H54 (cell line): Measurements from ENCODE around the gene MVK.

Source experiments
- DNase-seq: peaks from one replicate; pipeline ENCODE4 v3.0.0; 2011; ENCODE audit warnings: low spot score, mixed read lengths; ENCODE audit not compliant: insufficient read length
- FAIRE-seq: peaks from 3 replicates; lab custom pipeline; 2011; peaks lifted over from hg19 to GRCh38; lab: Jason Lieb, UNC
- POLR2A ChIP-seq: IDR thresholded peaks from 2 replicates; pipeline ENCODE4 v1.6.1; 2011; ENCODE audit warnings: low read depth, mild to moderate bottlenecking, low read length

MVK gene

DNA sequence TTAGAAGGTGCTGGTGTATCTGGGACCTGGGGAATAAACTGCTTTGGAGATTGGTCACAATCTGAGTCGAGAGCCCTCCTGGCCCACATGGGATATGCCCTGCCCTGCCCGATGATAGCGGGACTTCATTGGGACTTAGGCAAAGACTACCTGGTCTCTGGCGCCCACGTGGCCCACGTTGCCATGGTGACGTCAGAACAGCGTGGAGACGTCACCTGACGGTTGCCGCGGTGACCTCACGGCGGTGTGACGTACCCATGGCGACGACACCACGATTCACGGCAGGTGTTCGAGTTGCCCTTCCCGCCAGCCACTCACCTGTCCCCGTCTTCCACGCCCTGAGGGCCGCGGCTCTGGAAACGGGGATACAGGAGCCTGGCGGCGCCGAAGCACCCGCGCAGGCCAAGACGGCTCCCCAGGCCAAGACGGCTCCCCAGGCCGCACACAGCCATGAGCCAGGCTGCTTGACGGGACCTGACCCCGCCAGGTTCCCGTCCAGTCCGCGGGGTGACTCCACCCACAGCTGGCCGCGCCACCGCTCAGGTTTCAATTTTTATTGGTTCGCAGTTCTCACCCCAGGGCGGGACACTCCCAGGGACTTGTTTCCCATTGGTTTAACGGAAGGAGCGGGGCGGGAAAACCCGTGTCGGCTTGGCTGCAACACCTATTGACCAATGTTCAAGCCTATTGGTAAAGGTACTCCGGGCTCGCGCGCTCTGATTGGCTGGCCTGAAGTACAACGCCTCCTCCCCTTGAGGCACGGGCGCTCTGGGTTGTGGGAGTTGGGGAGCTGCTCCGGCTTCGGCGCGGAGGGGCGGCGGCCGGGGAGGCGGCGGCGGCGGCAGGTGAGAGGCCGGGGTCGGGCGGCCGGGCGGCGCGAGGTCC lies at the start of gene MVK, which contains the start of gene MMAB:
TSS of gene MVK (plus strand) at position 766 of the 885 bp plus-strand sequence. CDS start 1,029 bp downstream, outside the sequence.
TSS of gene MMAB (minus strand) at position 476 of the 885 bp plus-strand sequence. CDS start at position 452, 24 bp downstream.
- FAIRE-seq = peak; percentile 85
- TF ChIP-seq POLR2A = peak; percentile 59
- peak; percentile 99 for DNase-seq

DNA sequence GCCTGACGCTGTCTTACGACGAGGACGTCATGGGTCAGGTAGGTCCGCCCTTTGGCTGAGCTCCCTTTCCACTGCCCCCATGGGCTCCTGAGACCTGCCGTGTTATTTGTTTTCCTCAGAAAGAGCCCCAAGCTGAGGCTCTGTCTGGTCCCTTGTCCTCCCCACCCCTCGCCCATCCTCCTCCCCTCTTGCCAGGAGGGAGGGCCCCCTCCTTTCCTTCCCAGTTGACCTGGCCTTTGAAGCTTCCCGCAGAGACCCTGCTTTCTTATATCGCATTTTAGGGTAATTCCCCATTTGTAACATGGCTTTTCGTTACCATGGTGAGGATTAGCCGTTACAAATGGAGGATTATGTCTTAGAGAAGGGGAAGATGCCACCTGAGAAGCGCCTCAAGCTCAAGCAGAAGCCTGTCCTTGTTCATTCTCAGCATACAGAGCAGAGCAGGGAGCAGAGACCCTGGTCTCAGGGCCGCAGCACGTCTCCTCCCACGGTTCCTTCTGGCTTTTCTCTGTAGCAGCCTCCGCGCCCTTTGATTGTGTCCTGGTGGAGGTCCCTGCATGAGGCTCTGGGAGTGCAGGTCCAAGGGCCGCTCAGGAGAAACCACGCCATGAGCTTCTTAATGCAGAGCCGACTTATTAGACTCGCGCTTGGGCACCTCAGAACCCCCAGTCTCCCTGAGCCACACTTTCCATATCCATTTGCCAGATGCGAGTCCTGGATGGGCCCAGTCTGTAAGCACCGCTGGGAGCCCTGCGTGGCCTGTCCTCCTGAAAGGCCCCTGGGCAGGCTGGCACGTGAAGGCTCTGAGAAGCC lies 48.9 kb upstream of the MVK start:
- DNase-seq (no peak), FAIRE-seq (no peak)
- TF ChIP-seq POLR2A = no peak

DNA sequence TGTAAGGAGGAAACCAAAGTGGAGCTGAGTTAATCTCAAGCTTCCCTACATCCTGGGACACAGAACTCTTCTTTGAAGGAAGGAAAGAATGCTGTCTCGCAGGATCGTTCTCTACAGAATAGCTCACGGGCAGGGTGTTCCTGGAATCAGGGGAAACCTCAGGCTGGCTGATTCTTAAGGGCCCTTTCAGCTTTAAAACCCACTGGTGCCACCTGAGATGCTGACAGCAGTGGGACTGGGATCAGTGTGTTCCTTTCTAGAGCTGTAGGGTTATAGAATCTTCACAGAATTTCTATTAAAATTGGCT lies 48.4 kb upstream of the MVK start:
- DNase-seq = no peak
- FAIRE-seq = no peak
- no peak for TF ChIP-seq POLR2A

DNA sequence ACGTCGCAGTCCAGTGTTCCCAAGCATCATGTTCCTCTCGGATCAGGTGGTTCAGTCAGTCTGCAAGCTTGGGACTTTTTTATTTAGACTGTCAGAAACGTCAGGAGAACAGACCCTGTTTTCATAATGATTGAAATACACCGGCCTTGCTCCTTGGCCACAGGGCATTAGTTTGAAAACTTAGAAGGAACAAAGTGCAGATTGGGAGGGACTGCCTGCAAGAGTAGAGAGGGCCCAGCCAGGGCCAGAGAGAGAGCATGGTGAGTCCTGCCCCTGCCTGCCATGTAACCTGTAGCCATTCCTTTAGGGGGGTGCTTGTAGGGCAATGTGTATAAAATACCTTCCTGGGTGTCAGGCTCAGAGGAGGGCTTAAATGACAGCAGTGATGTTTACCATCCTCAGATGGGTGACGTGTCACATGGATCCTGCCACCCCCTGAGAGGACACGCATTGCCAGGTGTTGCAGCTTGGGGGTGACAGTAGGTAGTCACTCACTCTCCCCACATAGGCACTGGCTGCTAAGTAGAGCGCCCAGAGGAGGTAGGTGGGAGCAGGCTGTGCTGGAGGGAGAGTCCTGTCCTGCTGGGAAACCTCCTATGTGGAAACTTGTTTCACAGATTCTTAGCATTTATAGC lies 46.0 kb upstream of the MVK start:
- no peak for TF ChIP-seq POLR2A
- no peak for FAIRE-seq
- DNase-seq = no peak

DNA sequence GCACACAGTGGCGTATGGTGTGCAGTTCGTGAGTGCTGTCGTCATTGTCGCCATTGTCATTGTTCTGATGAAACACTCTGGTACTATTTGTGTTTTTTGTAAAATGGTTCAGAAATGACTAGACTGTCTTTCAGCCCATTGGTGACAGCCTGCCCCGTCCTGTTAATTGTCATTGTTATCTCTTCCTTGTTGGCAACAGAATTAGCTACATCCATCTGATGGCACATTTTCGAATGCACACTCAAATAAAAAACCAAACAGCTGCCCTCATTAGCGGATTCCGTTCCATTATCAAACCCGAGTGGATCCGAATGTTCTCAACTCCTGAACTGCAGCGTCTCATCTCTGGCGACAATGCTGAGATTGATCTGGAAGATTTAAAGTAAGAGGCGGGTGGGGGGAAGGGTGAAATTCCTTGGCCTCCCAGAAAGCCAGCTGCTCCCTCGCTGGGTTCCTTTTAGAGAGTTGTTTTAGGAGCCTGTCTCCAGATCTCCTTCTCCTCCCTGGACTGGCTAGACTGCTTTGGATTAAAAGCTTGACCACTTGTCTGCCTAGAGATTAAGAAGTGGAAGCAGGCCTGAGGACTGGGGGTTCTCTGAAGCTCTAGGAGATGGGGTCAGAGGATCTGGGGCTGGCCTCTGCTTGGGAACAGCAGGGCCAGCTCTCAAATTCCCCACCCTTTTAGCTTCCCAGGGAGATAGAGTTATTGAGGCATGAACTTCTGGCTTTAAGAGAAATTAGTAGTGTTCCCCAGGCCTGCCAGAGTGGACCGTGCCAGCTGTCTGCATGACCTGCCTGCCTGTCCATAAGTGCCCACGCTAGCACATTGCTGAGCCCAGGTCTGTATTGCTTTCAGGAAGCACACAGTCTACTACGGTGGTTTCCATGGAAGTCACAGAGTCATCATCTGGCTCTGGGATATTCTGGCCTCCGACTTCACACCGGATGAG lies 43.6 kb upstream of the MVK start:
- no peak for FAIRE-seq
- DNase-seq = no peak
- no peak for TF ChIP-seq POLR2A

DNA sequence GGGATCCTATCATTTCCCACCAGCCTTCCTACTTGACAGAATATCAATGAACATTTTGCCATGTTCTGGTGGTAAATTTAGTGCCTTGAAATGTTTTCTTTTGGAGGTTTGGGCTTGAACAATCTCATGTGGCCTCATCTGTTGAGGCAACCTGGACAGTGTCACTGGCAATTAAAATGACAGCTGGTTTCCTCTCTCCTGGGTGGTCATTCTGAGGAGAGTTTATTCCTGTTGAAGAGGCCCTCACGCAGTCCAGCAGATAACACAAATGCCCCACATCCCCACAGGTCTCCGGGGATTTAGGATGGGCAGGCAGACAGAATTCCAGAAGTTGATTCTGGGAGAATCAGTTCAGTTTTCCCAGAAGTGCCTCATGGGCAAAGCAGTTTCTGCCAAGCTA lies 42.2 kb upstream of the MVK start:
- DNase-seq = no peak
- TF ChIP-seq POLR2A = no peak
- no peak for FAIRE-seq

DNA sequence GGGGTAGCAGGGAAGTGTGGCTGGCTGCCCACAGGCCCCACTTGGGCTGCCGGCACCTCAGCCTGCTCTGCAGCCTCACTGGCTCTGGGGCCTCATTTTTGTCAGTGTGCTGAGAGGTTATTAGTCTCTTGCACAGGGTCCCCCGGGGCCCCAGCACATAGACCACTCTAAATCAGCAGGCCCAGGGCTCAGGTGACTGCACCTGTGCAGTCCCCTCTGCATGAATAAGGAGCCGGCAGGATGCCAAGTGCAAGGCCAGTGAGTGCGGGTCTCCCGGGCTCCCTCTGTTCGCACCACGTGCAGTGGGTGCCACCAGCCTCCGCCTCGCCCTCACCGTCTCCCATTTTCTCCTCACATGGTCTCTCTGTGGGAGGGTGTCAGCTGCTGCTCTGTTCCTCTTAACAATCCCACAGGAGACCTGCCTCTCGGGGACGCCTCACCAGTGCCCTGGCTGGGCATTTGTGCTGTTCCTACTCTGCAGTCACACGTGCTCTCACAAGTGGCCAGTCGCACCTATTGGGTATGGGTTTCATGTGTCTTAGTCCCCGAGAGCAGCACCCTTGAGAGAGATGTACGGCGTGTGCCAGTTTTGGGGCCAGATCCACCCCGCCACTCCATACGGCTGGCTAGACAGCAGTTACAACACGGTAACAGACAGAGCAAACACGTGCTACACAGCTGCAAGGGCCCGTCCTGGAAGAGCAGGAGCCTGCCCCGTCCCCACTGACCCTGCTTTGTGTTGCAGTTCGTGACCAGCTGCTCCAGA lies 40.7 kb upstream of the MVK start:
- FAIRE-seq (no peak), DNase-seq (no peak)
- no peak for TF ChIP-seq POLR2A

DNA sequence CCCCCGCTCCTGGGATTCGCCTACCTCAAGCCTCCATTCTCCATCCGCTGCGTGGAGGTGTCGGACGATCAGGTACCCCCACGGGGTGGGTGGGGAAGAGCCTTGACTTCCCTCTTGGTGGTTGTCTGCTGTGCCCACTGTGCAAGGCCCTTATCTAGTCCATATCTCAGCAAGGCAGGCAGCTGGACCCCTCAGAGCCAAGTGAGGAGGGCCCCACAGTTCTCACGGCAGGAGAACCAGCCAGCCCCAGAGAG lies 40.2 kb upstream of the MVK start:
- no peak for TF ChIP-seq POLR2A
- FAIRE-seq = no peak
- DNase-seq = no peak

DNA sequence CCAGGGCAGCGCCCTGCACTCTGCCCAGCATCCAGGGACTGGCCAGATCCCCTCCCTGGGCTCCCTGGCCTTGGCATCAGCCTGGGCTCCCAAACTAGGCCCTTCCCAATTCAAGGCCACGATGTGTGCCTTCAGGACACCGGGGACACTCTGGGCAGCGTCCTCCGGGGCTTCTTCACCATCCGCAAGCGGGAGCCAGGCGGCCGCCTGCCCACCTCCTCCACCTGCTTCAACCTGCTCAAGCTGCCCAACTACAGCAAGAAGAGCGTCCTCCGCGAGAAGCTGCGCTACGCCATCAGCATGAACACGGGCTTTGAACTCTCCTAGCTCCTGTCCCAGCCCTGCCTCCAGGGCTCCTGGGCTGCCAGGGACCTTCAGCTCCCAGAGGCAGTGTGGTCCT lies 39.1 kb upstream of the MVK start:
- FAIRE-seq (no peak), DNase-seq (no peak)
- TF ChIP-seq POLR2A = no peak

DNA sequence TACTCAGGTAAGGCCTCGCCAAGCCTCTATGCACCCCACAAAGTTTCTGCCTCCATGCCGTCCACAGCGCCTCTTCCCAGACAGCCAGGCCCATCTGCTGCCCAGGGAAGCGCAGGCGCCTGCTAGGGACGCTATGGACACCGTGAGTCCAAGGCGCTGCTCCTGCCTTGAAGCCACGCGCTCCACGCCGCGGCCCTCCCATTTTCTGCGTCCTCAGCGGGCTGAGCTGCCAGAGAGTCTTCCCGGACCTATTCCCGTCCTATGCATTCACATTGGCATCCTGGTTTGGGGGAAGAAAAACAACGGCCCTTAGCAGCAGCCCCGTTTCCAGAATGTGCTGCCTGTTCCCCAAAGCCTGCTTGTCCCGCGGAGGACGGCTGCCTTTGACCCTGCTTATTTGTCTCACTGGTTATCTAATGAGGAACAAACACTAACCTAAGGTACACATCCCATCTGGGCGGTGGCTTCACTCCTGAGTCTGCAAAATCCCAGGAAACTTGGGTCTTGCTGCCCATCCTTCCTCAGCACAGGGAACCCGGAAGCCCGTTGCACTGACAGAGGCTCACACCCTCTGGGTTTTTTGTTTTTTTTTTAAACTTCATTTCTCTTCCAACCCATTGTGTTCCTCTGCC lies 38.2 kb upstream of the MVK start:
- FAIRE-seq (no peak), DNase-seq (no peak)
- TF ChIP-seq POLR2A = no peak

DNA sequence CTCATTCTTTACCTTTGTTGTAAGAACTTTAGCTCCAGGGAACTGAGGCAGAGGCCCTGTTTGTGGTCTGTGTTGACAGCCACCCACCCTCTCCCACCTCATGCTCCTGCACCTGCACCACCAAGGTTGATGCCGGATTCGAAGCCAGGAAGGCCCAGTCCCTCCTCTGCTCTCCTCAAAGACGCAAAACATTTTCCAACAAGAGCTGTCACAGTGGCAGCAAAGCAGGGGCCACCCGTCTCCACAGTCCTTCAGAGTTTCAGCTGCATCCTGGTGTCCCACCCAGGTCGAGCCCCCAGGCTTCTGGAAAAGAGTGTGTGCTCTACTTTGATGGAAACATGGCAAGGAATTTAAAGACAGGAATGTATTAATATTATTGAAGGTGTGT lies 37.7 kb upstream of the MVK start:
- TF ChIP-seq POLR2A = no peak
- FAIRE-seq (no peak), DNase-seq (no peak)

DNA sequence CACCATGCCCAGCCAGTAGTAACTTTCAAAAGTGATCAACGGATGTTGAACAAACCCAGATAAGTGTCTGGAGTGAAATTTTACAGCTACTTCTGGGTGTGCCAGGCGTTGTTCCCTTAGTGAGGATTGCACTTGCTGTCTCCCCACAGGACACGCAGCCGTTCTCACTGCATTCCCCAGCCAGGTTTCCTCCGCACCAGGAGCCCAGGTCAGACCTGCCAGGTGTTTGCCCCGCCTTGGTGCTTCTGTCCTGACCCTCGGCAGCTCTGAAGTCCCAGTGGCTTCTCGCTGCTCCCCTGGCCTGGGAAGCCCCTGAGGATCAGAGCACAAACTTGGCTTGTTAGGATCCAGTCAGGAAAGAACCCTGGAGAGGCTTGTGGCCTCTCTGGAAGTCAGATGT lies 36.5 kb upstream of the MVK start:
- no peak for TF ChIP-seq POLR2A
- no peak for DNase-seq
- no peak for FAIRE-seq
